GM11168 (cell line): ENCODE data around the gene TWIST1.

Experiments used
- in situ Hi-C: fragments of 300-500 bp; cut with MboI; formaldehyde crosslinking; loops from one replicate; pipeline ENCODE4 v1.12.0; 2022; ENCODE audit warnings: low sequenced_read_pairs; ENCODE audit not compliant: unreplicated experiment

The TWIST1 gene

GRCh38 chr7:19117091-19117869 is at the start of gene TWIST1:
Gene TWIST1, minus strand, starts transcription at chr7:19117636. Its CDS starts 315 bp downstream, at chr7:19117321.
- in situ Hi-C loops, result no loop called here

GRCh38 chr7:19161671-19162070 is 44.2 kb upstream of the TWIST1 start:
- in situ Hi-C loops, result no loop called here

DNA sequence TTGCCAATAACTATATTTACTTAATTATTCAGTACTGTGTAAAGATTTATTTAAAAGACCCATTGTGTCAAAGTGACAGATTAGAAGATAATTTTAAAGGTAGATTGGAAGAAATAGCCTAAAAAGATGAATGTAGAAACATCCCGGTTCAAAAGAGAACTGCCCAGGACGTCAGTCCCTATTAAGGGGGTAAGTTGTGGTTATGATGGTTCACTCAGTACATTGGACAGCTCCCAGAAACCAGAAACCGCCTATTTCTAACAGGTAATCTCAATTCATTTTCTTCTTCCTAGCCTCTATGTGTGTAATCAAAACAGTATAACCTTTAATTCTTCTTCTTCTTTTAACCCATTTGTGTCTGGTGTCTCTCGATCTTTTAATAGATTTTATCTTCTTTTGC is 29.3 kb upstream of the TWIST1 start:
- in situ Hi-C loops, result no loop called here

GRCh38 chr7:19145434-19146115 is 28.1 kb upstream of the TWIST1 start:
- in situ Hi-C loops, result no loop called here

DNA sequence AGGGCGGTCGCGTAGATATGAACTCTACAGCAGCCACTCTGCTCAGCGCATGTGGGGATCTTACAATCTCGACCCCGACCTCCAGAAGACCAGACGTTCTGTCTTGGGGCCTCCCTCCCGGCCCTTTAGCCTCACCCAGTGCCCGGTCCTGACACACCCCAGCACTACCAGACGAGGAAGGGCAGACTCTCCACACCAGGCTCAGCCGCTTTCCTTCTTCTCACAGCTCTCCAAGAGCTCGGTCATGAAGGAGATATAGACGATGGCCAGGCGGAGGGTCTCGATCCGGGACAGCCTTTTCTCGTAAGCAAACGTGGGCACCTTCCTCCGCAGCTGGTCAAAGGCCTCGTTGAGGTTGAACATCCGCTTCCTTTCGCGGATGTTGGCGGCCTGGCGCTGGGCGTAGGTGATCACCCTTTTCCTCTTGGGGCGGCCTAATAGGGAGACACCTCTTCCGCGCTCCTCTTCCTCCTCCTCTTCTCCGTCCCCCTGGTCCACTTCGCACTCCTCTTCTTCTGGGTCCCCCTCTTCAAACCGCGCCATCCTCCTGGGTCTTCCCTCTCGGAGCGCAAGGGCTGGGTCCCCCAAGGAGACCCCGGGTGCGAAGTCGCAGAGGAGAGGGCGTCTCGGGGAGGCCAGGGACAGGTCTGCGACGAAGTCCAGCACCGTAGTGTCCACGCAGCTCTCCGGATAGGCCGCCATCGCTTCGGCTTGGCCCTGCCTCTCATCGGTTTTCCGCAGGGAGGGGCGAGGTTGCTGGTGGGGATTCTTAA is 27.4 kb upstream of the TWIST1 start, which contains the start of gene FERD3L:
Gene FERD3L (minus strand): TSS at position 761 of the 773 bp plus-strand sequence. CDS start 59 bp downstream, at position 702.
- in situ Hi-C loops, result no loop called here

- in situ Hi-C loops, result no loop called here
These were observed 26.6 kb upstream of the TWIST1 start for GRCh38 chr7:19143881-19144574.

DNA sequence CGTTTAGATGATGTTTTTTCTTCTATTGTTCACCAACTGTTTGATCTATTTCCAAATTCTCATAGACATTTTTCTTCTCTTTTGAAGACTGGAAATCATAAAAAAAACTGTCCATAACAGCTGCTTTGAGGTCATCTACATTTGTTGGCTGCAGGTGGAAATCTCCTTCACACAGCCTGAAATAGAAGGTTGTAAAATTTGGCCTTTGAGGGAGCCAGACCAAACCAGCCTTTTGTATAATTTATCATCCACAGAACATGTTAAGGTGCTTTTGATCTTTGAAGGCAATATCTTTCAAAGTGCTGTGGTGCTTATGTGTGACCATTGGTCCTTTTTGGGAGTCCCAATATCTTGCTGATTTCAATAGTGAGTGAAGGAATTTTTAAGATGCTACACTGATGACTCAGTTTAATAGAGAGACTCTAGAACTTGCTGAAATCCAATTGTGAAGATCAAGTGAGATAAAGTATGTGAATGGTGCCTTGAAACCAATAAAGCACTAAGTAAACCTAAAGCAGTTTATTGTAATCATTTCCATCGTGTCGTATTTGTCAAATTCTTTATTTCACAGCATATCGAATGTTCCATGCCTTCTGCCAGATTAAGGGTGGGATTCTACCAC is 22.4 kb upstream of the TWIST1 start:
- in situ Hi-C loops, result no loop called here

DNA sequence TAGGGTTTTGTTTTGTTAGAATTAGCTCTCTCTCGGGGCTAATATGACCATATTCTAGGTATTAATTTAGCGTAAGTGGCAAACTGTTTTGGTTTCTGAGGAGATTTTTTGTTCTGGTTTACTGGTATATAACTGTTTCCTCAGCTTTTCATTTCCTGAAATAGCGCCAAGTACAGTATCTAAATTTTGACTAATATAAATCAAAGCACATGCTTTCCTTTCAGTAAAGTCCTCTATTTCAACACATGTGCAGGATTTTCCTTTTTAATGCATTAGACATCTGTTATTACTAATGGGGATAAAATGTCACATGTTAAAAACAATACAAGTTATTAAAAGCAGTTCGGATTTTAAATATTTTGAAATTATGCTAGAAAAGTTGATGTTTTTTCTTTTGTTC is 16.4 kb upstream of the TWIST1 start:
- in situ Hi-C loops, result no loop called here

- in situ Hi-C loops, result no loop called here
These were observed 16.0 kb upstream of the TWIST1 start for GRCh38 chr7:19133390-19133789.

- in situ Hi-C loops, result no loop called here
These were observed 11.4 kb upstream of the TWIST1 start for GRCh38 chr7:19128856-19129255.

DNA sequence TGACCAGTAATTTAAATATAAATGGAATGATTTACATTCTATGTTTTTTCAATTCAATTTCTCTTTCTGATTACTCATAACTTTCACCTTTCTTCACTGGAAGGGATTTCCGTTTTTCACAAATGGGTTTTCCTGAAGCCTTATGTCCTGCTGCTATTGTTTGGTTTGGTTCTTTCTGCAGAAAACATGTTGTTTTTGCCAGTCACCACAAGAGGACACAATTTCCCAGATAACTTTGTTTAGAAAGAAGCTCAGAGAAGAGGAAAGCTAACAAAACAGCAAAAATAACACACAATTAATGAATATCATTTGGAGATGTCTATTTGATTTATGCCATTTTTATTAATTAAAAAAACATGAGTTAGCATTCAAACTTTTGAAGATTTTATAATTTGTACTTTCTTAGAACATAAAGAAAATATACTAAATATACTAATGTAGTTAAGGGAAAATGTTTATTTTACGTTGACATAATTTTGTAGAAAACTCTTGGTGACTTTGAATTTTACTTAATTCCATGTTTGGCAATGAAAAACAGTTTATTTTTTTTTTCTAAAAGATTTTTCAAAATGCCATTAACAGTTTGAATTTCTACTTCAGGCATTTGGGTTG is 4.6 kb upstream of the TWIST1 start:
- in situ Hi-C loops, result no loop called here

- in situ Hi-C loops, result no loop called here
These were observed 2.5 kb upstream of the TWIST1 start for GRCh38 chr7:19119870-19120486.

DNA sequence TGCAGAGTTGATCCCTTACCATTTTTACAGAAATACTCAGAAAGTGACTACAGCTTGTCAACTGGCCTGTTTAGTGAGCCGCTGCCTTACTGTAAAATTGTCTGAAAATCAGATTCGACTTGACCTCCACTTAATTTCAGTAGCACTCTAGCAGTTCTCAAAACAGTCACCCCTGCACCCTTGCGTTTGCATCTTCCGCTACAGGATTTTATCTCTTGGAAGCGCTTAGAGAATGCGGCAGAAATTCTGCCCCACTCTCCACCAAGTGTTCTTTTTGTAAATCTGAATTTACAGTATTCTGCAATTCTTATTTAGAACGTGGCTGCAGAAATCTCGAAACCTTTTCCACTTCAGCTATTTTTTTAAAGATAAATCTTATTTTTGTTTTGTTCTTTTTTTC is 1.9 kb upstream of the TWIST1 start:
- in situ Hi-C loops, result no loop called here

- in situ Hi-C loops, result no loop called here
These were observed 1.4 kb upstream of the TWIST1 start for GRCh38 chr7:19118636-19119371.

DNA sequence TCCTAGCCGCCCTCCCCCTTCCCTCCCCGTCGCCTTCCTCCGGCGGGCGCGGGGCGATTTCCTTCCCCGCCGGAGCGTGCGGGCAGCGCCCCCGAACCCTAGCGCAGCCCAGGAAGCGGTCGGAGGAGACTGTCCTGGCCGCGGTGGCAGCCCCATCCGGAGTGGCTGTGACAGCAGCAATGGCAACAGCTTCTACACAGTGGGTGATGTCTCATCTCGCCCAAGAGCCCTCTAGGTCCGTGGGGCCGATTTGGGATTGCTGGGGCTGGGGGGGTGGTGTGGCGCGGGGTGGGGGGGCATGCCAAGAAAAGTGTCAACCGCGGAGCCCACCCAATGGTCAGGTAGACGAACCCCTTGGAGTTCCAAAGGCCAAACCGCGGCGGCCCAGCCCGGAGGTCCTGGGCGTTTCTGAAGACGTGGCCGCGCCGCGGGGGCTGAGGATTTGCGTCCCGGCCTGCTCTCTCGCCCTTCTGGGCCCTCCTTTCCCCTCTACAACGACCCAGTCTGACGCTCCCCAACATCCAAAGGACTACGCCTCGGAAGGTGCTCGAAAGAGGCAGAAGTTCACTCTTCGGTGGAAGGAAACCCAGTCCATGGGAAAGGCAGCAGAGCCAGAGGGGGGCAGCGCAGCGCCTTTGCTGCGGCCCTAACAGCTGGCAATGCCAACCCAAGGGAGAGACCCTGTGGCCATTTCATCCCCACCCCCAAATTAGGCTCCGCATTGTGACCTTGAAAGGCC is 603 bp upstream of the TWIST1 start:
- in situ Hi-C loops, result no loop called here

DNA sequence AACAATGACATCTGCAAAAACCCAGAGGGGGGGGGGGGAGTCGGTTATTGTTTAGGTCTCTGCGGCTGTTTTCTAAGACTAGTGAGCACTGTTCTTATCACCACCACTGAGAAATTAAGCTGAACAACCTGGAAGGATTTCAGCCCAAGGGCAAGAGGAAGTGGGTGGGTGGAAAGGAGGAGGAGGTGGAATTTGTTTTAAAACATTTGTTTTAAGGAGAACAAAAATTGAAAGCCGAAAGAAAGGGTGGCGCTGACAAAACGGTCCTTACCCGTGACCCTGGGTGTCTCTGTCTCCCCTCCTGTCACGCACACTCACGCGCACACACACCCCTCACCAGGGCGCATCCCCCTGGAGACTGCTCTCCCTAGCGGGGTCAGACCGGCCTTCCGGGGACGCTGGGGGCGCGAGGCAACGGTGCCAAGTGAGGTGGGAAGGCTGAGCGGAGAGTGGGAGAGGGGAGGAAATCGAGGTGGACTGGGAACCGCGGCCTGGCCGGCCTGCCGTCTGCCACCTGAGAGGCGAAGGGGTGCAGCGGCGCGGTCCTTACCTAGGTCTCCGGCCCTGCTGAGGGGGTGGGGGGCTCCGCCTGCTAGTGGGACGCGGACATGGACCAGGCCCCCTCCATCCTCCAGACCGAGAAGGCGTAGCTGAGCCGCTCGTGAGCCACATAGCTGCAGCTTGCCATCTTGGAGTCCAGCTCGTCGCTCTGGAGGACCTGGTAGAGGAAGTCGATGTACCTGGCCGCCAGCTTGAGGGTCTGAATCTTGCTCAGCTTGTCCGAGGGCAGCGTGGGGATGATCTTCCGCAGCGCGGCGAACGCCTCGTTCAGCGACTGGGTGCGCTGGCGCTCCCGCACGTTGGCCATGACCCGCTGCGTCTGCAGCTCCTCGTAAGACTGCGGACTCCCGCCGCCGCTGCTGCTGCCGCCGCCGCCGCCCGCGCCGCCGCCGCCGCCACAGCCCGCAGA is 1.0 kb downstream of the TWIST1 start:
- in situ Hi-C loops, result no loop called here

DNA sequence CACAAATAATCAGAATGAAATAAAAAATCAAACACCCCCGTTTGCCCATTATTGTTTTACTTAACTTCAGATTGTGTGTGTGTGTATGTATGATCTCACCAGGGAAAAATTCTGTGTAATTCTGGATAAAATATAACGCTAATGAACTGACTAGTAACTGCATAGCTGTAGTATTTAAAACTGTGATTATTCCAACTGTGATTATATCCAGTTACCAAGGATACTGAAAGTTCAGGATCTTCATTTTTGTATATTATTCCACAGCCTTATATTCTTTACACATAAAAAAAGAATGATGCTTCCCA is 2.9 kb downstream of the TWIST1 start:
- in situ Hi-C loops, result no loop called here
